Measurements from ENCODE around the gene RHEB. TPM values are rescaled to one million over a fixed set of nuclear protein-coding genes. Genes with fewer than 3 reads are reported as not detected.

The RHEB gene
- polyA plus RNA-seq, 3 donors, result 45.6 to 103 (median 94.7) TPM

- no peak overlapping the region for H3K27ac ChIP-seq (ENCODE audit: low read depth, low read length)
- WGBS, 3 donors, result 89 to 93% (median 91%) methylated on average over 6 of the region's 6 CpGs
Measured at GRCh38 chr7:151508991-151509390, 10.7 kb downstream of the RHEB start.

GRCh38 chr7:151507806-151508205 lies 11.9 kb downstream of the RHEB start:
- no peak overlapping the region for H3K27ac ChIP-seq (ENCODE audit: low read depth, low read length)
- 62 to 77% (median 64%) methylated on average over 2 of the region's 2 CpGs for WGBS, 3 donors

GRCh38 chr7:151506901-151507382 lies 12.8 kb downstream of the RHEB start:
- WGBS, 3 donors, result 55 to 69% (median 66%) methylated on average over 5 of the region's 5 CpGs
- H3K27ac ChIP-seq (ENCODE audit: low read depth, low read length), result no peak overlapping the region

GRCh38 chr7:151505836-151506468 lies 13.7 kb downstream of the RHEB start:
- no peak overlapping the region for H3K27ac ChIP-seq (ENCODE audit: low read depth, low read length)
- WGBS, 3 donors, result 95 to 98% (median 97%) methylated on average over 4 of the region's 4 CpGs

- WGBS, 3 donors, result 85 to 96% (median 90%) methylated on average over 2 of the region's 2 CpGs
- H3K27ac ChIP-seq (ENCODE audit: low read depth, low read length), result no peak overlapping the region
Measured at GRCh38 chr7:151505433-151505832, 14.3 kb downstream of the RHEB start.

DNA sequence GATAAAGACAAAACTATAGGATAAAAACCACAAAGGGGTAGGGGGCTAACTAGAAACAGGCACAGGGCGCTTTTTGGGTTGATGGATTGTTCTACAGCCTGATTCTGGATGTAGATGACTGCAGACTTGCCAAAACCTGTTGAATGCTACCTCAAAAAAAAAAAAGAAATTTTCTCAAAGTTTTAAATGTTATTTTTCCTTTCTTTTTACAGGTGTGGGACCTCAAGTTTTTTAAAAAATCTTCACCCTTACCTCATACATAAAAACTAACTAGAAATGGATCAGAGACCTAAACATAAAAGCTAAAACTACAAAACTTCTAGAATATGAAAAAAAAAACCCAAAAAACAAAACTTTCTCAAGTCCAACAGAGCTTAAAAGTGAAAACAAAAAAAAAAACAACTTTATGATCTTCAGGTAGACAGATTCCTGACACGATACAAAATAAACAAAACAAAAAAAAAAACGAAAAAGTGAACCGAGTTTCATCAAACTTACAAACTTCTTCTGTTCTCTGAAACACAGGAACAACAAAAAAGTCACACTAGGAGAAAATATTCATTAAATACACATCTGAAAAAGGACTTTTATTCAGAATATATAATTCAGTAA lies 14.9 kb downstream of the RHEB start:
- H3K27ac ChIP-seq (ENCODE audit: low read depth, low read length), result no peak overlapping the region
- 56 to 85% (median 84%) methylated on average over 4 of the region's 4 CpGs for WGBS, 3 donors

- no peak overlapping the region for H3K27ac ChIP-seq (ENCODE audit: low read depth, low read length)
- 61 to 71% (median 68%) methylated on average over 7 of the region's 7 CpGs for whole genome bisulfite sequencing, 3 donors
Measured at GRCh38 chr7:151503902-151504714, 15.6 kb downstream of the RHEB start.

DNA sequence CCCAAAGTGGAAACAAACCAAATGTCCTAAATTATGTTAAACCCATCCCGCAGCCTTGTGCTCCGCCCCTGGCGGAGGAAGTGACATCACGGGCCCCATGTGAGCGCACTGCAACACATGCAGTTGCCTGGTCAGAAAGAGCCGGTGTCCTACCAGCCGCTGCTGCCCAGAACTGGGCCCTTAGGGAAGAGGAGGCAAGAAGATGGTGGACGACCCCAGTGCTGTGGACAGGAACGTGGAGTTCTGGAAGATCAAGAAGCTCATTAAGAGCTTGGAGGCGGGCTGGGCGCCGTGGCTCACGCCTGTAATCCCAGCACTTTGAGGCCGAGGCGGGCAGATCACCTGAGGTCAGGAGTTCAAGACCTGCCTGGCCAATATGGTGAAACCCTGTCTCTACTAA lies 18.0 kb downstream of the RHEB start:
- H3K27ac ChIP-seq (ENCODE audit: low read depth, low read length), result no peak overlapping the region
- WGBS, 3 donors, result 98% methylated on average over 15 of the region's 15 CpGs

DNA sequence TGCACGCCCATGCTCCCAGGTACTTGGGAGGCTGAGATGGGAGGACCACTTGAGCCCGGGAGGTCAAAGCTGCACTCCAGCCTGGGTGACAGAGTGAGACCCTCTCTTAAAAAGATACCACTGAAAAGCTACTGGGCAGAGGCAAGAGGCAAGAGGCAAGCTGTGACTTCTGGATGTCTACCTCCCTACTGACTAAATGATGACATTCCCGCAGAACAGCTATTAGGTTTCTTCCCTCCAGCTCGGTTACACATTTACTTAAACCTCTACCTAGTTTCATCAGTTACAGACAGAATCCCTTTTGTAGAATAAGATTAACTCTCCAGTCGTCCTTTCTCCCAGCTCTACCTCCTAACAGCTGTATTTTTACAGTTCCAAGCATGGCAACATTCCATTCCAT lies 21.2 kb downstream of the RHEB start:
- WGBS, 3 donors, result 73 to 94% (median 89%) methylated on average over 5 of the region's 5 CpGs
- no peak overlapping the region for H3K27ac ChIP-seq (ENCODE audit: low read depth, low read length)

DNA sequence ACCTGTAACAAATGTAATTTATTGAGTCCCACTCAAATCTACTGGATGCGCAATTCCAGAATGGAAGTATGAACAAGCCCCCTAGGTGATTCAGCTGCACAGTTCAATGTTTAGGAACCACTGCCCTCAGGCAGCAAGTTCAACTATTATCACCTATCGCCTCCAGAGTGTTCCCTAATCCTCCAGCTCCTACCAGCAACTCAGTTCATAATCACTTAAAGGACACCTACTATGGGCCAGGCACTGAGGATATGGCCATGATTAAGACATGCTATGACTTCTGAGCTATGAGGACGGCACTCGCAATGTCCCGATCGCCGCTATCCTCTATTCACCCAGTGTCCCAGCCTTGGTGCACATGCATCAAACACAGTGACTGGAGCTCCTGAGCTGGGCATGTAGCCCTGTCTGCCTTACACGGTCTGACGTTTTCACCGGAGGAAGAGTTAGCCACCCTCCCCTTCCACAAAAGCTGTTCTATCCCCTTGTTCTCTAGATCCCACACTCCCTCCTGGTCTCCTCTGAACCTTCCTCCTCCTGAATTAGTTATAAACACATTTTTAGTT lies 22.3 kb downstream of the RHEB start:
- H3K27ac ChIP-seq (ENCODE audit: low read depth, low read length), result no peak overlapping the region
- 94 to 96% (median 95%) methylated on average over 10 of the region's 10 CpGs for whole genome bisulfite sequencing, 3 donors

DNA sequence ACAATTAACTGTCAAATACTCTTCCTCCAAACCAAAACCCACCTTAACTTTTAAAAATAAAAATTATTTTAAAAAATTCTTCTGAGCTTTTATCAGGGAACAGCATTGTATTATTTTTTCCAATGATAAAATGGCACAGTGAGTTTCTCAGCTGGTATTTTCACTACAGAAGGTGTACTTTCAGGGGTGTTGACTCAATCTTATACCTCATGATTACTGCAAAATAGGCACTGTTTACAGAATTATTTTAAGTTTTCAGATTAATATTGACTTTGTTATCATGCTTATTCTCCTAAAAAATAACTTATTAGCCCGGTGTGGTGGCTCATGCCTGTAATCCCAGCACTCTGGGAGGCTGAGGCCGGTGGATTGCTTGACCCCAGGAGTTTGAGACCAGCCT lies 24.3 kb downstream of the RHEB start:
- no peak overlapping the region for H3K27ac ChIP-seq (ENCODE audit: low read depth, low read length)
- 44 to 96% (median 92%) methylated on average over 2 of the region's 2 CpGs for WGBS, 3 donors

DNA sequence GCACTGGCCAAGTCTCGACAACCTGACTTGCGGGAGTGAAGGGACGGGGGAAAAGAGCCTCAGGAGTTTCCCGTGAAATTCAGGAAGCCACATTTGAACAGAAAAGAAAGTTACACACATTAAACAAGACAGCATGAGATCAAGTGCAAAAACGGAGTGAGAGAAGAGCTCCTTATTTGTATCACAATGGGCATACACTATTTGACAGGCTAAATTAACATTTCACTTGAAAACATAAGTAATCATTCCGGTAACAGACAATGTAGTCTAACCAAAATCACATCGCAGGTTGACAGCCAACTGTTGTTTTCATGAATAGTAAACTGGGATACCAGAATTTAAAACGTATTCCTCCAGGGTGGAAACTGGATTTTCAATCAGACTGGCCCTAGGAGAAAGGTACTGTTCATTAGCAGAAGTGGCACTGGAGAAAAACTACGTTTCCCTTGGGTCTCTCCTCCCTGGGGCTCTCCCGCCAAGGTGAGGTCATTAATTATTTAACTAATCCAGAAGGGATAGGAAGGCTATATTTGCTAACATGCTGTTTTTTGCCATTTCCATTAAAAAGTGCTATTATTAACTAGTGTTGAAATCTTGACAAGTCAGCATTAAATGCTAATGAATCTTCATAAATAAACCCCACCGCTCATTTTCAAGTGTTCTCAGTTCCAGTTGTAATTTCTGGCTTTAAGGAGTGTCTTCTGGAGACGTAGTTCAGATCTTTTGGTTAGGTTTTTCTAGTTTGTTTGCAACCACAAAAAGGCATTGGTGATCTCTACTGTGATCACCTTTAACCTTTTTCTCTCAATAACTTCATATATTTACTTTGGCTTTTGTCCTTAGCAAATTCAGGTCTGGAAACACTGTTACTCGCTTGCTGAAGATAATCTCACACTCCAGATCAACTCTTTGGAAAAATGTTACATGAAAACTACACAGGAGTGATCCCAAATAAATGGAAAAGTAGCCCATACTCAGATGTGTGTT lies 25.1 kb downstream of the RHEB start:
- 29 to 71% (median 68%) methylated on average over 13 of the region's 13 CpGs for whole genome bisulfite sequencing, 3 donors
- H3K27ac ChIP-seq (ENCODE audit: low read depth, low read length), result no peak overlapping the region

- H3K27ac ChIP-seq (ENCODE audit: low read depth, low read length), result no peak overlapping the region
- WGBS, 3 donors, result 95 to 97% (median 96%) methylated on average over 8 of the region's 8 CpGs
Measured at GRCh38 chr7:151493083-151493482, 26.6 kb downstream of the RHEB start.

- 75 to 90% (median 80%) methylated on average over 3 of the region's 3 CpGs for WGBS, 3 donors
- H3K27ac ChIP-seq (ENCODE audit: low read depth, low read length), result no peak overlapping the region
Measured at GRCh38 chr7:151491859-151492258, 27.8 kb downstream of the RHEB start.

GRCh38 chr7:151490456-151491105 lies 29.1 kb downstream of the RHEB start:
- WGBS, 3 donors, result 77 to 83% (median 82%) methylated on average over 4 of the region's 4 CpGs
- H3K27ac ChIP-seq (ENCODE audit: low read depth, low read length), result no peak overlapping the region

DNA sequence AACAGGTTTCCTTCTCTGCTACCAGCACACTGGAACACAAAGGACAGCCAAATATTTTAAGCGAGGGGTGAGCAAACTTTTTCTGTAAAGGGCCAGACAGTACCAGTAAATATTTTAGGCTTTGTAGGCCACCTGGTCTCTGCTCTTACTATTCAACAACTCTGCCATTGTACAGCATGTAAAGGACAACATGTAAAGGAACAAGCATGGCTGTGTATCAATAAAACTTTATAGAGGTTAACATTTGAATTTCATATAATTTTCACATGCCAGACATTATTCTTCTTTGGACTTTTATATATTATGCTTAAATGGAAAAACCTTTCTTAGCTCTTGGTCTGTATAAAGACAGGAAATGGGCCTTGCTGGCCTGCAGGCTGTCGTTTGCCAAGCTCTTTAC lies 30.2 kb downstream of the RHEB start:
- no peak overlapping the region for H3K27ac ChIP-seq (ENCODE audit: low read depth, low read length)
- 78 to 79% (median 78%) methylated on average over 2 of the region's 2 CpGs for WGBS, 3 donors

DNA sequence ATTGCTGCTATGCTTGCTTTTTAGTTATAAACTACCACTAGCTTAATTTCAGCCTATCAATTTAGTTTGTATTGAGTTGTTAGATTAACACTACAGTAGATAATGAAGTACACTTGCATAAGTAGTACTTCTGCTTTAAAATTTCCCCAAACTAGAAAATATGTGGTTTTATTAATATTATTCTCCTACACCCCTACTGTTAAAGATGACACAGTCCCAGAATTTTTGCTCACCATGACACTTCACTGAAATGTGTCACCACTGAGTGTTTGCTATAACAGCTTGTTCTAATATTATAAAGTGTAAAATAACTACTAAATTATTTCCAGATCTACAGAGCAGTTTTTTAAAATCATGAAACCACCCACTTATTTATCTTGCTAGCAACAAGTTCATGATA lies 31.6 kb downstream of the RHEB start:
- H3K27ac ChIP-seq (ENCODE audit: low read depth, low read length), result no peak overlapping the region

DNA sequence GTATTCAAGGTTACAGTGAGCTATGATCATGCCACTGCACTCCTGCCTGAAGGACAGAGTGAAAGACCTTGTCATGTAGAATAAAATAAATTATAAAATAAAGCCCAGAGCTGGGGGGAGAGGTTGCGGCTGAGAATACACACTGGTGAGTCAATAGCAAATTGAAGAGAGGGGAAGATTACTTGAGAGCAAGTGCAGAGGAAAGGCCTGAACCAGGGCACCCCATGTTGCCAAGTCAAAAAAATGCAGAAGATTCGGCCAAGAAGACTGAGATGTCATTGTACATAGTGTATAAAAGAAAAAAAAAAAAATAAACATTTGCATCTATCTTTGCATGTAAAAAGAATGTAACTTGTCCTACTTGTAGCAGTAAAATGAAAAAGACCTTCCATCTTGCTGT lies 32.5 kb downstream of the RHEB start:
- WGBS, 3 donors, result 80 to 90% (median 84%) methylated on average over 2 of the region's 2 CpGs

More for the DNA sequence above, 32.5 kb downstream of the RHEB start:
- H3K27ac ChIP-seq (ENCODE audit: low read depth, low read length), result no peak overlapping the region
